ENCODE data around the gene SCUBE2. TPM values are rescaled to one million over a fixed set of nuclear protein-coding genes. Genes with fewer than 3 reads are reported as not detected.

Gene SCUBE2
- total and polyA plus RNA-seq, 12 donors, result 1.9 to 47.6 (median 4.1) TPM

DNA sequence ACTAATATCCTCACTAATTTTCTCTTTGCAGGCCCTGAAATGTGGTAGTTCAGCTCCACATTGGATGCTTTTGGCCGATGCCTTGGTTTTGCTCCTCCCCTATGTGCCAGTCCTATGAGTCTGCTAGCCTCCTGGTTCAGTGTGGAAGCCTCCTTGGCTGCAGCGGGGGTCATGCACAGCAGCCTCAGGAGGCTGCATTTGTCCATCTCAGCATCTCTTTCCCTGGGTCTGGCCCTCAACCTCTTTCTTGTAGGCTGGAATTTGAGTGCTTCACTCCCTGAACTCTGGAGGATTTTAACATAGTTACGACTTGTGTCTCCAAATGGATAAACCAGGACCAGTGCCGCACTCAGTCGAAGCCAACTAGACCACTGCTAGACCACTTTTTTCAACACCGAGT lies 34.9 kb downstream of the SCUBE2 start:
- H3K4me3 ChIP-seq, result no peak overlapping the region
- WGBS, 4 donors, result 83 to 94% (median 86%) methylated on average over 6 of the region's 6 CpGs
- TF ChIP-seq POLR2A (IDR thresholded peaks at IDR 0.05) (no peak), CTCF (IDR thresholded peaks at IDR 0.05) (no peak)
- no peaks in the 10 kb centered on the region for H3K36me3 ChIP-seq (replicated peaks in 1 of 2)
- H3K4me1 ChIP-seq (replicated peaks in 1 of 2), result no peaks in the 10 kb centered on the region
- no peaks in the 10 kb centered on the region for H3K9me3 ChIP-seq (replicated peaks in 1 of 3)
- intact Hi-C loops (cut with DNase I), result no loop called here
- no peak for DNase-seq
- no peak overlapping the region for H3K27ac ChIP-seq
- H3K27me3 ChIP-seq, result no peaks in the 10 kb centered on the region

DNA sequence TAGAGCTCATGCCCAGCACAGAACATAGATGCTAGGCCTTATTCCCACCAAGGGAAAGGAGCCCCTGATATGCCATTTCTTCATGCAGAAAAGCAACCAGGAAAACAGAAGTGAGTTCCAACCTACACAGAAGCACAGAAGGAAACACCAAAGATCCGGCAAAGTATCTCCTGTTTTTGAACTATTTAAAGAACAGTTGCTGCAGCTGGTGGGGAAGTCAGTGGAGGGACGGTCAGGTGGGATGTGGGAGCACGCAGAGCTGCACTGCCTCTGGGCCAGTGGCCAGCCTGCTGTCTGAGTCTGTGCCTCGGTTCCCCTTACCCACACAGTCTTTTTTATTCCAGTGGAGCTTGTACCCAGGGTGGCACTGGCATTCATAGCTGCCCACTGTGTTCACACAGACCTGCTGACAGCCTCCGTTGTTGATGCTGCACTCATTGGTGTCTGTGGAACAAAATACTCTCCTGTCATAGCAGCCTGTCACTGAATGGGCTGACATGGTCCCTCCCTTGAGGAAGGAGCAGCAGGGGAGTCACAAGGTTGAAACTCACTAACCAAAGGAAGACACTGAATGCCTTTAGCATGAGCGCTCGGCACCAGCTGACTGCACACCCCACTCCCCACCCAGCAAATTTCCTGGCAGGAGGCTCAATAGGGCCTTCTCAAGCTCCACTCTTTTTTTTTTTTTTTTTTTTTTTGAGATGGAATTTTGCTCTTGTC lies 37.9 kb downstream of the SCUBE2 start:
- no peak for DNase-seq
- H3K27me3 ChIP-seq, result no peaks in the 10 kb centered on the region
- TF ChIP-seq POLR2A (IDR thresholded peaks at IDR 0.05), result no peak
- TF ChIP-seq CTCF (IDR thresholded peaks at IDR 0.05), result no peak
- no peaks in the 10 kb centered on the region for H3K9me3 ChIP-seq (replicated peaks in 1 of 3)
- WGBS, 4 donors, result 65 to 72% (median 69%) methylated on average over 7 of the region's 7 CpGs
- no peaks in the 10 kb centered on the region for H3K36me3 ChIP-seq (replicated peaks in 1 of 2)
- intact Hi-C loops (cut with DNase I), result no loop called here
- no peak overlapping the region for H3K27ac ChIP-seq
- H3K4me1 ChIP-seq (replicated peaks in 1 of 2), result no peaks in the 10 kb centered on the region
- no peak overlapping the region for H3K4me3 ChIP-seq

DNA sequence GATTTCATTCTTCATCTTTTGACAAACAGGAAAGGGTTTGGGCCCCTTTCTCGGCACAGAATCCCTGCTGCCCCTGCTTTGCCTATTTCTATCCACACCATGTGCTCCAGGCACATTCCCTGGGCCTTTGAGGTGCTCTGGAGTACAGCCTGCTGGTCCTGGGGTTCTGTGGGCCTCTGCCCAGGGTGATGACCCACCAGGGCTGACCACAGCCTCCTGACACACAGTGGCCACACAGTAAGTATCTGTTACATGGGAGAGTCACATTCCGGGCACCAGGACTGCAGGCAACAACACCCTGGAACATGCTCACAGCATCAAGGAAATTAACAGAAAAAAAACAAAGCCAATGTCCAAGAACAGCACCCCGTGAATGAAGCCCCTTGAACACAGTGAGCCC lies 39.1 kb downstream of the SCUBE2 start:
- 87 to 95% (median 94%) methylated on average over 3 of the region's 3 CpGs for WGBS, 4 donors
- TF ChIP-seq CTCF (IDR thresholded peaks at IDR 0.05) (no peak), POLR2A (IDR thresholded peaks at IDR 0.05) (no peak)
- H3K36me3 ChIP-seq (replicated peaks in 1 of 2), result no peaks in the 10 kb centered on the region
- intact Hi-C loops (cut with DNase I), result no loop called here
- H3K9me3 ChIP-seq (replicated peaks in 1 of 3), result no peaks in the 10 kb centered on the region
- DNase-seq, result no peak
- H3K27ac ChIP-seq, result no peak overlapping the region
- H3K4me1 ChIP-seq (replicated peaks in 1 of 2), result no peaks in the 10 kb centered on the region
- H3K27me3 ChIP-seq, result no peaks in the 10 kb centered on the region
- no peak overlapping the region for H3K4me3 ChIP-seq

DNA sequence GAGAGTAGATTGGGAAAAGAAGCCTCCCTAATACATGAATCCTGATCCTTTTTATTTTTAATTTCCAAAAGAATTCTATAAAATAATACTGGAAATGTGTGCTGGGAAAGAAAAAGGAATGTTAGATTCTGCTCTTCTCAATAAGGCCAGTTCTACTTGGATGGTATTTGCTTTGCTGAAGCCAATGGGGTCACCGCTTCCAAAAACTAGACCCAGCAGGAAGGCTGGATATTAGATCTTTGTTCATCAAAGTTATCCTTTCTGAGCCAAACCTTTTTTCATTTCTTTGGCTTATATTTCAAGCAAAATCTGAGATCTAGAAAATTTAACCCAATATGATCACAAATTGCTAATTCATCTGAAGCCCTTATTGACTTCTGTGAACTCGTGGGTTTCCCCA lies 41.4 kb downstream of the SCUBE2 start:
- Histone ChIP-seq H3K4me1 (replicated peaks in 1 of 2) (no peaks in the 10 kb centered on the region), H3K4me3 (no peak overlapping the region), H3K36me3 (replicated peaks in 1 of 2) (no peaks in the 10 kb centered on the region), H3K27me3 (no peaks in the 10 kb centered on the region), H3K27ac (no peak overlapping the region), H3K9me3 (replicated peaks in 1 of 3) (no peaks in the 10 kb centered on the region)
- no peak for DNase-seq
- intact Hi-C loops (cut with DNase I), result no loop called here
- WGBS, 4 donors, result 85 to 98% (median 93%) methylated on average over 2 of the region's 2 CpGs
- no peak for TF ChIP-seq POLR2A (IDR thresholded peaks at IDR 0.05)
- TF ChIP-seq CTCF (IDR thresholded peaks at IDR 0.05), result no peak
